Measurements from ENCODE around the gene TCP11L1.

- no peak for TF ChIP-seq CTCF (IDR thresholded peaks at IDR 0.05)
- no peak for TF ChIP-seq POLR2A (IDR thresholded peaks at IDR 0.05)
These were observed 14.0 kb upstream of the TCP11L1 start for GRCh38 chr11:33025339-33025722.
